ENCODE data around the gene ULK3.

- no peak for TF ChIP-seq YY1 (IDR thresholded peaks at IDR 0.05; ENCODE audit: insufficient read depth, insufficient read length)
- no peak for TF ChIP-seq SUZ12 (IDR thresholded peaks at IDR 0.05; ENCODE audit: extremely low read depth, insufficient read depth, insufficient read length)
These were observed 7.4 kb upstream of the ULK3 start for GRCh38 chr15:74850393-74850792.
